NCI-H446 (cell line): ENCODE data around the gene CELF5.

ENCODE experiments used
- DNase-seq, 2 experiments: peaks; one replicate each; lab custom pipeline; 2025; lab: John Stamatoyannopoulos, UW

The CELF5 gene

DNA sequence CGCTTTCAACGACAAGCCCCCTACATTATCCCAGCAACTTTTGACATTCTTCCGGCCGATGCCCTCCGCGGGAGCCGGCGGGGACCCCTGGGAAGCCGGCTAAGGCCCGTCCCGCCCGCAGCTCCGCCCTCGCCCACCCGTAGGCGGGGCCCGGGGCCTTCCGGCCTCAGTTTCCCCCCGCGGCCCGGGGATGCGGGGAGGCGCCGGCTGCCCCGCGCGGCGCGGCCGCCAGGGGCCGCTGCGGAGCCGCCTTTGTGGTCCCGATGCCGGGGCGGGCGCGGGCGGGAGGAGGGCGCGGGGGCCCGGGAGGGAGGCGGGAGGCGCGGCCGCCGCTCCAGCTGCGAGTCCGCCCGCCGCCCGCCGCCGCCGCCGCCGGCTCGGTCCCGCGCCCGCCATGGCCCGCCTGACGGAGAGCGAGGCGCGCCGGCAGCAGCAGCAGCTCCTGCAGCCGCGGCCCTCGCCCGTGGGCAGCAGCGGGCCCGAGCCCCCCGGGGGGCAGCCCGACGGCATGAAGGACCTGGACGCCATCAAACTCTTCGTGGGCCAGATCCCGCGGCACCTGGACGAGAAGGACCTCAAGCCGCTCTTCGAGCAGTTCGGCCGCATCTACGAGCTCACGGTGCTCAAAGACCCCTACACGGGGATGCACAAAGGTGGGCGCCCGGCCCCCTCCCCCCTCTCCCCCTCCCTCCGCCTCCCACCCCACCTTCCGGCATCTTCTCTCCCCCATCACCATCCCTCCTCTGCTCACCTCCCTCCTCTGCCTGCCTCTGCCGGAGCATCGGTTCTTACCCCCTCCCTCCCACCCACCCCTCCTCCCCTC, at the start of gene CELF5:
Gene CELF5 (plus strand): TSS at position 316 of the 823 bp plus-strand sequence. CDS start 79 bp downstream, at position 395.
- DNase-seq: peak in 1 of 2 experiments; percentile 66

DNA sequence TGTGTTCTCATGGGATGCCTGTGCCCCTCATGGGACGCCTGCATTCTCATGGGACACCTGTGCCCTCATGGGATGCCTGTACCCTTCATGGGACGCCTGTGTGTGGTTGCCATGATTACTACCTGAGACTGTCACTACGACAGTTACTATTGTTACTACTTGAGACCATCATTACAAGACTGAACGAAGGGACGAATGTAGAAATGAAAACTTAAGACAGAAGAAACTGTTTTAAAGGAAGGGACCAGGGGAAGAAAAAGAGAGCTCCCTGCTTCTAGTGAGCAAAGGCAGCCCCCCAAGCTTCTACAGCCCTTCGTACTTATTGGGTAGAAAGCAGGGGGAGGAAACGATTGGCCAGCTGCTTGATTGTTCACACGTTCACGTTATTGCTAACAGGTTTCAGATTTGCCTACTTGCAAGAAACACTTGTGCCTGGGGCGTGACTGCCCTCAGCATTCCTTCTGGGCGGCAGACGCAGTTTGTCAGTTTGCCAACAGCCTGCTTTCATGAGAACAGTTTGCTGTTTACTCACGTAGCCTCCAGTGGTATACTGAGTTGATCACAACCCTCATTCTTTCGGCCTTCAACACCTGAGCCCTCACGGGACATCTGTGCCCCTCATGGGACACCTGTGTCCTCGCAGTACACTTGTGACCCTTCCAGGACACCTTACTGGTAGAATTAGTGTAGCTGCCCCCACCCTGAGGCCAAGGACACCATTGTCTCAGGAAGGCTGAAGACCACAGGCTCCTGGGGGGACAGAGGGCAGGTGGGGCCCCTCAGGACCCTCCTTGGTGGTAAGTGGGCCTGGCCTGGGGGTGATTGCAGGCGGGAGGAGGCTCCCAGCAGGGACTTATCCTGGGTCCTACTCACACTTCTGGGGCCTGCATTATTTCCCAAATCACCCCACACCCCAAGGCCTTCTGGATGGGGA, 48.4 kb upstream of the CELF5 start:
- peak in 1 of 2 experiments; percentile 35 for DNase-seq

DNA sequence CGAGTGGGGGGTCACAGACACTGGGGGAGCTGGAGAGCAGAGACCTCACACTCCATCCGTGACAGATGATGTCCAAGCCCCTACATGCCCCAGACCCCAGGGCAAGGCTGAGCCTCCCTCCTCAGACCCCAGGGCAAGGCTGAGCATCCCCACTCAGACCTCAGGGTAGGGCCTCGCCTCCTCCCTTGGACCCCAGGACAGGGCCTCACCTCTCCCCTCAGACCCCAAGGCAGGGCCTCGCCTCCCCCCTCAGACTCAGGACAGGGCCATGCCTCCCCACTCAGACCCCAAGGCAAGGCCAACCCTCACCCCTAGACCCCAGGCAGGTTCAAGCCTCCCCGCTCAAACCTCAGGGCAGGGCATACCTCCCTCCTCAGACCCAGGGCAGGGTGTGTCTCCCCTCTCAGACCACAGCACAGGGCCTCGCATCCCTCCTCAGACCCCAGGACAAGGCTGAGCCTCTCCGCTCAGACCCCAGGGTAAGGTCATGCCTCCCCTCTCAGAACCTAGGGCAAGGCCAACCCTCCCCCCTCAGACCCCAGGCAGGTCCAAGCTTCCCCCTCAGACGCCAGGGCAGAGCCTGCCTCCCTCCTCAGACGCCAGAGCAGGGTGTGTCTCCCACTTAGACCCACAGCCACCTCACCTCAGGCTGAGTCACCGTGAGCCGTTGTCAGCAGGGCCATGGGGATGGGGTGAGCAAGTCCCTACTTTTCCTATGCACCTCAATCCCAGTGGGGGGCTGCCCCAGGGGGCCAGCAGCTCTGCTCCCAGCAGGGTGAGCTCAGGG, 47.6 kb upstream of the CELF5 start:
- DNase-seq: no peak

DNA sequence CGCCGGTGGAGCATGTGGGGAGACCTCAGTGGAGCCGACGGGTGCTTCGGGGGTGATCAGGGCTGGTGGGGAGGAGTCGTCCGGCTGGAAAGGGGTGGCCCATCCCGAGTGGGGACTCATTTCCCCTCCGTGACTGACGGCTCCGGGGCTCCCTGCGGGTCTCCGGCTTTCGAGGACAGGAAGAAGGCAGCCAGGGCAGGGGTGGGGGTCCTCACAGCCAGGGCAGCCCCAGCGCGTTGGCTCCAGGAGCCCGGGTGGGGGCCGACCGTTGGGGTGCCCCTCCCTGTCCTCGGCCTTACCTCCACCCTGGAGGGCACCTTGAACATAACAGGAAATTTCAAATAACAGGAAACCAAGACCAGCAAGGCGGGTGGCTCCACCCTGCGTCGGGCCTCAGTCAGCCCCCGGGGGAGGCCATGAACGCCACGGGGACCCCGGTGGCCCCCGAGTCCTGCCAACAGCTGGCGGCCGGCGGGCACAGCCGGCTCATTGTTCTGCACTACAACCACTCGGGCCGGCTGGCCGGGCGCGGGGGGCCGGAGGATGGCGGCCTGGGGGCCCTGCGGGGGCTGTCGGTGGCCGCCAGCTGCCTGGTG, 46.0 kb upstream of the CELF5 start, which contains the start of gene S1PR4:
Gene S1PR4 (plus strand): TSS at position 393 of the 596 bp plus-strand sequence. CDS start 24 bp downstream, at position 417.
- no peak for DNase-seq

DNA sequence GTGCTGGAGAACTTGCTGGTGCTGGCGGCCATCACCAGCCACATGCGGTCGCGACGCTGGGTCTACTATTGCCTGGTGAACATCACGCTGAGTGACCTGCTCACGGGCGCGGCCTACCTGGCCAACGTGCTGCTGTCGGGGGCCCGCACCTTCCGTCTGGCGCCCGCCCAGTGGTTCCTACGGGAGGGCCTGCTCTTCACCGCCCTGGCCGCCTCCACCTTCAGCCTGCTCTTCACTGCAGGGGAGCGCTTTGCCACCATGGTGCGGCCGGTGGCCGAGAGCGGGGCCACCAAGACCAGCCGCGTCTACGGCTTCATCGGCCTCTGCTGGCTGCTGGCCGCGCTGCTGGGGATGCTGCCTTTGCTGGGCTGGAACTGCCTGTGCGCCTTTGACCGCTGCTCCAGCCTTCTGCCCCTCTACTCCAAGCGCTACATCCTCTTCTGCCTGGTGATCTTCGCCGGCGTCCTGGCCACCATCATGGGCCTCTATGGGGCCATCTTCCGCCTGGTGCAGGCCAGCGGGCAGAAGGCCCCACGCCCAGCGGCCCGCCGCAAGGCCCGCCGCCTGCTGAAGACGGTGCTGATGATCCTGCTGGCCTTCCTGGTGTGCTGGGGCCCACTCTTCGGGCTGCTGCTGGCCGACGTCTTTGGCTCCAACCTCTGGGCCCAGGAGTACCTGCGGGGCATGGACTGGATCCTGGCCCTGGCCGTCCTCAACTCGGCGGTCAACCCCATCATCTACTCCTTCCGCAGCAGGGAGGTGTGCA, 45.3 kb upstream of the CELF5 start:
- DNase-seq: no peak

DNA sequence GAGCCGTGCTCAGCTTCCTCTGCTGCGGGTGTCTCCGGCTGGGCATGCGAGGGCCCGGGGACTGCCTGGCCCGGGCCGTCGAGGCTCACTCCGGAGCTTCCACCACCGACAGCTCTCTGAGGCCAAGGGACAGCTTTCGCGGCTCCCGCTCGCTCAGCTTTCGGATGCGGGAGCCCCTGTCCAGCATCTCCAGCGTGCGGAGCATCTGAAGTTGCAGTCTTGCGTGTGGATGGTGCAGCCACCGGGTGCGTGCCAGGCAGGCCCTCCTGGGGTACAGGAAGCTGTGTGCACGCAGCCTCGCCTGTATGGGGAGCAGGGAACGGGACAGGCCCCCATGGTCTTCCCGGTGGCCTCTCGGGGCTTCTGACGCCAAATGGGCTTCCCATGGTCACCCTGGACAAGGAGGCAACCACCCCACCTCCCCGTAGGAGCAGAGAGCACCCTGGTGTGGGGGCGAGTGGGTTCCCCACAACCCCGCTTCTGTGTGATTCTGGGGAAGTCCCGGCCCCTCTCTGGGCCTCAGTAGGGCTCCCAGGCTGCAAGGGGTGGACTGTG, 44.6 kb upstream of the CELF5 start:
- DNase-seq: no peak

DNA sequence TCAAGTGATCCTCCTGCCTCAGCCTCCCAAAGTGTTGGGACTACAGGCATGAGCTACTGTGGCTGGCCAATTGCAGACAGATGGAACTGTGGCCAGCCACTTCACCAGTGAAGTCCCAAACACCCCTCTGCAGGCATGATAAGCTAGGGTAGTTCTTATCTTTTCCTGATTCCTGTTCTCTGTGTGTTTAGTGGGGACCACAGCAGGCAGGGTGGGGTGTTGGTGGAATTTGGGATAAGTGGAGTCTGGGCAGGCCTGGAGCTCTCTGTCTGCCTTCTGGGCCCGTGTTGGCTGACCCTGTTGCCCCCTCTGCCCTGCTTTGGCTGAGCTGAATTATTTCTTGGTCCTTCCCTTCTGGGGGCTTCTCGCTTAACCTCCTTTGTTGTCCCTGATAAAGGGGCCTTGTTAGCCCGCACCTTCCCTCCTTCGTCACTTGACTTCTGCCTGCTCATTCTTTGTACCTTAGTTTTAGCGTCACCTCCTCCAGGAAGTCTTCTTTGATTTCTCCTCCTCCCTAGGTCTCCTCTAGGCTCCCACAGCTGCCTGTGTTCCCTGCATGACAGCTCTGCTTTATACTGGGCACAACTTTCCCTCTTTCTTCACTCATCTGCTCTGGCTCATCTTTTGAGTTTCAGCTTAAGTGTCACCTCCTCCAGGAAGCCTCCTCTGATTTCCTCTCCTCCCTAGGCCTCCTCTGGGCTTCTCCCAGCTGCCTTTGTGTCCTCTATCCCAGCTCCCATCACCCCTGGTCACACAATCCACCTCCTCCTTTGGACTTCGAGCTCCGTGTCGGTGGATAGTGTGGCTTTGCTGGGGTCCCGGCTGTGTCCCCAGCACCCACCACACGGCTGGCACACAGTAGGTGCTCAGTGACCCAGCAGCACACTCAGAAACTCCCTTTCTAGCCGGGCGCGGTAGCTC, 40.5 kb upstream of the CELF5 start:
- DNase-seq: no peak

DNA sequence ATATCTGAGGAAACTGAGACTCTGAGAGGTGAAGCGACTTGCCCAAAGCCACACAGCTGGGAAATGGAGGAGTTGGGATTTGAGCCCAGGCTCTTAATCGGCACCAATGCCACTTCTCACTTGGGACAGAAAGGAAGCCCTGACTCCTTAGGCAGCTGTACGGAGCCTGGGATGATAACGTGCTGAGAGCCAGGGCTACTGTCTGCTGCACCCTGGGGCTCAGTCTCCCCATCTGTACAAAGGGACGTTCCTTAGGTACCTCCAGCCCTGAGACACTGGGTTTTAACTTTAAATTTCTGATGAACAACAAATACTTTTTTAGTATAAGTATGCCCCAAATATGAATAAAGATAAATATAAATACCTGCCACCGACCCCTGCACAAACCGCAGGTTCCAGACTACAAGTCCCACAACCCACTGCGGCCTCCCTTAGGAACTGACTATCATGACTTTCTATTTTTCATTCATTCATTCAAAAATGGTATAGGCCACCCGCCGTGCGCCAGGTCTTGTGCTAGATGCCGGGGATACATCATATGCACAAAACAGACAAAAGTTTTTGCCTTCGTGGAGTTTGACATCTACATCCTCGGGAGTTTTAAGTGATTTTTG, 39.5 kb upstream of the CELF5 start:
- DNase-seq: peak in 1 of 2 experiments; percentile 88

DNA sequence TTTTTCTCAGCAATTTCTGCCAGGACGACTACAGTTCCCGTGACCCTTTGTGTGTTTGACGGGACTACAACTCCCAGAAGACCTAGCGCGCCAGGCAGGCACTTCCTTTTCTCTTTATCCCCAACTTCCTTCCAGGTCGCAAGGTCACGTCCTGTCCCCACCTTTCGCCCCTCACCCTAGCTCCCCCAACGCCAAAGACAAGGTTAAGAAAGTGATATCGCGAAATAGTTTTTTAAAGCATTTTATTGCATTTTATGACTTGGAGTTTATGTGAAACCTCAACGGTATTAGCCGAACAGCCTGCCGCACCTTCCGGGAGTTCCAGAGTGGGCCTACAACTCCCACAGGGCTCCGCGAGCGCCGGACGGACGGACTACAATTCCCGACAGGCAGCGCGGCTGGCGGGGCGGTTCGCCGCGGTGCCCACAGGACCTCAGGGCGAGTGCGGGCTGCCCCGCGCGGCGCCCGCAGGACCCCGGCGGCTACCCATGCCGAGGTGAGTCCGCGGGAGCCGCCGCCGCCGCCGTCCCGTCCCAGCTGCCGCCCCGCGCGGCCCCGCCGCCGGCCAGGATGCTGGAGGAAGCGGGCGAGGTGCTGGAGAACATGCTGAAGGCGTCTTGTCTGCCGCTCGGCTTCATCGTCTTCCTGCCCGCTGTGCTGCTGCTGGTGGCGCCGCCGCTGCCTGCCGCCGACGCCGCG, 38.9 kb upstream of the CELF5 start, which contains the start of gene NCLN:
Gene NCLN (plus strand): TSS at position 470 of the 699 bp plus-strand sequence. CDS start 101 bp downstream, at position 571.
- peak; percentile 98 to 99 for DNase-seq

DNA sequence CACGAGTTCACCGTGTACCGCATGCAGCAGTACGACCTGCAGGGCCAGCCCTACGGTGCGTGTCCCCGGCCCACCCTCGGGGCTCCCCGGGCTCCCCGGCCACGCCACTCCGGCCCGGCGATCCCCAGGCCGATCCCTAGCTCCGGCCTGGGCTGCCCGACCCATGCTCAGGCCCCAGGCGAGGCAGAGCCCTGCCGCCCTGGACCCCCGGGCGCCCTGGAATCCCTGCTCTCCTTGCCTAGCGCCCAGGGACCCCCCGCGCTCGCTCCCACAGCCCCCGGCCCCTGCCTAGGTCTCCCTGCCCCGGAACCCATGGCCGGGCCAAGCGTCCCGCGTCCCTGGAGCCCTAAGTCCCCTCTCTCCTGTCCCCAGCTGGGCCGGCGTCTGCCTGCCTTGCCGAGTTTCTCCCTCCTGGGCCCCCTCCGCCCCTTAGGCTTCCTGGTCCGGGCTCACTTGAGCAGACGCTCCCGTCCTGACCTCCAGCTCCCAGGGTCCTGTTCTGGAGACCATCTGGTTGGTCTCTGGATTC, 38.2 kb upstream of the CELF5 start:
- no peak for DNase-seq

DNA sequence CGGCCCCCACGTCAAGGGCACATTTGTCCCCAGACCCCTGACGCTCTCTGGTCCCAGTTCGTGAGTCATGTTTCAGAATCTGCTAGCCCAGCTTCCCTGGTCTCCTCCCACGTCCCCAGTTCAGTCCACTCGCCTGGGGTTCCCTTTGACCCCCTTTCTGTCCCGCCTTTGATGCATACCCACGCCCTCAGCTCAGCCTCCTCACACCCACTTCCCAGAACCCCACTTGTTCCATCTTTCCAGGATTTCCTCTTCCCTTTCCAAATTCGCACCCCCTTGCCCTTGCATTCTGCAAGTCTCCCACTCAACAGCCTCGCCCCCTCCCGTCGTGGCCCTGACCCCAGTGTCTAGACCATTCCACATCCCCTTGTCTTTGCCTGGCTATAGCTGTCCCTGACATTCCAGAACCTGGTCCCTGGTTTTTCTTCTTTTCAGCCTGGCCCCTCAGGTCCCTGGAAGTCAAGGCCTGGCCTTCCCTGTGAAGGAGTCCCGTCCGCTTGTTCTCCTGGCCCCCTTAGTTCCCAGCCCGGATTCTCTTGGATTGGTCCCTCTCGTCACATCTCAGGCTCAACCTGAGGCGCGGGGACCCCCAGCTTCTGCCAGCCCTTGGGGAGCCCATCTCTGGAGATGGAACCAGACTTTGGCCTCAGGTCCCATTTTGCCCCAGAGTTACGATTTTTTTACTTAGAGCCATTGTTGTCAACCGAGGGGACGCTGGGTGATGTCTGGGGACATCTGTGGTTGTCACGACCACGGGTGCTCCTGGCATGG, 37.4 kb upstream of the CELF5 start:
- no peak for DNase-seq

DNA sequence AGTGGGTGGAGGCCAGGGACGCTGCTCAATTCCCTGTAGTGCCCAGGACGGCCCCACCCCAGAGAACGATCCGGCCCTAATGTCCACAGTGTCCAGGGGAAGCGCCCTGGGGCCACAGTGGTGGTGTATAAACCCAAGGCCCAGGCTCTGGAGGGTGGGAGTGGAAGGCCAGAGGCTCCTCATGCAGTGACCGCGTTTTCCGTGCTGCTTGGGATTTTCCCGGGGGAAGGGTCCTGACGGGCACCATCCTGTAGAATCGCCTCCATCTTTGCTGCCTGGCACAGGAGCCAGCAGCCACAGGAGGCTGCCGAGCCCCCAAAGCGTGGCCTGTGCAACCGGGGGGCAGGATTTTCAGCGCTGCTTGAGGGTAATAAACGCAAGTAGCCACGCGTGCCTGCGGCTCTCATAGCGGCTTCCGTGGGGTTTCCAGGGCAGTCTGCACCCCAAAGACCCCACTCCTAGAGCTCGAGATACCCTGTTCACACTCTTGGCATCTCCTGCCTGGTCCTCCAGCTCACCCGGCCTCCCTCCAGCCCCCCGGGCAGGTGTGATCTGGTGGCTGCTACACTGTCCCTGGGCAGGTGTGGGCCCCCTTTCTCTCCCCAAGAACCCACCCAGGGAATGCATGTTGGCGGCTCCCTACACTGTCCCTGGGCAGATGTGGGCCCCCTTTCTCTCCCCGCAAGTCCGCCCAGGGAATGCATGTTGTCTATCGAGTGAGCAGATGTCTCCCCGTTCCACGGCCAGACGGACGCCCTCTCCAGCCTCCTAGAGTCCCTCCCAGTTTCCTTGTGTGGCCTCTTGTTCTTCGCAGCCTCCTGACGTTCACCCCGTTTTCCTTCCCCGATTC, 36.6 kb upstream of the CELF5 start:
- no peak for DNase-seq

DNA sequence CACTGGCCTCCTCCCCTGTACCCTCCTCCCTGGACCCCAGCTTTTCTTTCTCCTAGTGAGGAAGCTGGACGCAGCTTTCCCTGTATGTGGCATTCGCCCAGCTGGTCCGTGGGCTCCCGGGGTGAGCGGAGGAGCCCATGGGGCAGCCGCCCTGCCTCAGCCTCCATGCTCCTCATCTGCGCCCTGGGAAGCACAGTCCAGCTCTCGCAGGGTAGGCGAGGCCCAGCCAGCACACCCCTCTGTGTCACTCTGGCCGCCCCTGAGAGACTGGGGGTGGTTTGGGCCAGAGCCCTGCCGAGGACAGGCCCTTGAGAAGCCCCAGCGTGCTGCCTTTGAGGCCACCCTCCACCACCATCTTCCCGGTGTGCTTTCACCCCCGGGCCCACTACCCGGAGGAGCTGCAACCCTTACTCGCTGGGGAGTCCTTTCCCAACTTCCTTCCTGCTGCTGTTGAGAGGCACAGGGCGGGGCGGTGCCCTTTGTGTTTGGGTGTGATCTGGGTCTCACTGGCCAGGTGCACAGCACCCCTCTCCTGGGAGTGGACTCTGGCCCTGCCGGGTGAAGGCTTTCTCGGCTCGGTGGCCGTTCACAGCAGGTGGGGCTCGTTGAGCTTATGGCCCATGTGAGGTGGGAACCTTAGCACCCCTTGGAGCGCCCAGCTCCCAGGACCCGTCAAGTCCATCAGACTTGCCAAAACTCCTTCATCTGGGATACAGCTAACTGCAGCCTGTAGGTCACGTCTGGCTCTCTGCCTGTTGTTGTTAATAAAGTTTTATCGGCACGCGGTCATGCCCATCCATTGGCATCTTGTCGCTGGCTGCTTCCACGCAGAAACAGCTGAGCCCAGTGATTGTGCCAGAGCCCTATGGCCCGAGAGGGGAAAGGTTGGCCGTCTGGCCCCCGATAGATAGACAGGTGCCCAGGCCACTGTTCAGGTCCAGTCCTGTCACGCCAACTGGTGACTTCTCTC, 35.5 kb upstream of the CELF5 start:
- DNase-seq: no peak

DNA sequence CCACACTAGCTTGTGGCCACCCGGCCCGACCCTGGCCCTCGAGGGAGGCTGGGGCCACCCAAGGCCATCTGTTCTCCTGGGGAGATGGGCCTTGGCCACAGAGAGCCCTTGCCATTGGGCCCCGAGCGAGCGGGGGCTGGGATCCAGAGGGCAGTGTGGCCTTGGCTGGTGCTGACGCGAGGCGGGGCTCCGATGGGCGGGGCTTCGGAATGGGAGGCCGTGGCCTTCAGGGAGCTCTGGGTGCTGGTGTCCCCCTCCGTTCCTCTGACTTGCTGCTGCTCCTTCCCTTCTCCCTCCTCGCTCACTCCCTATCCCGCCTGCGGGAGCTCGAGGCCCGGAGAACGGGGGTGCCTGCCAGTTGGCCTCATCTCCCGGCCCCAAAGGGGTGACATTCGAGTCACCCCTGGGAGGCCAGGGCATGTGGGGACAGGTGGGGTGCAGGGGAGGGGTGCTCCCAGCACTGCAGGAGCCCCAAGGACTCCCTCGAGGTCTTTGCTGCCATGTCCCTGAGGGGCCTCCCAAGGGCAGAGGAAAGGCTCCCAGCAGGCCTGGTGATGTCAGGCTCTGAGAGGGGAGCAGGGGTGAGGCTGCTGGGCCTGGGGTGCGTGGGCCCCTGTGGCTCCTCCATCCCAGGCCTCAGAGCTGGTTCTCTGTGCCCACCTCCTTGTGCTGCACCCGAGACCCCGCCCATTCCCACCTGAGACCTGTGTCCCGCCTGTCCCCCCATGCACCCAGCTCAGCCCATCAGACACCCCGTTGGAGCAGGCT, 34.6 kb upstream of the CELF5 start:
- no peak for DNase-seq
